CD8-positive, alpha-beta memory T cell (primary cell): ENCODE results near the gene SNX27. TPM values are rescaled to one million over a fixed set of nuclear protein-coding genes. Genes with fewer than 3 reads are reported as not detected.
"Not testable (repeated sequence)": the region's sequence is repeated elsewhere in the genome, so short reads cannot be mapped to it uniquely, and the experiment has no call there.

Source experiments
- CTCF ChIA-PET: fragments of 350-600 bp; sonication (Branson Sonifier 250); formaldehyde crosslinking; loops from one replicate; lab custom pipeline; 2021; ENCODE audit warnings: antibody characterized with exemption; lab: Charles Lee
- POLR2A ChIA-PET: fragments of 350-600 bp; sonication (Branson Sonifier 250); formaldehyde crosslinking; loops from one replicate; lab custom pipeline; 2021; ENCODE audit warnings: antibody characterized with exemption; lab: Charles Lee
- DNase-seq, 5 donors: peaks; one replicate each; pipeline versions ENCODE4 v3.0.0 to v3.0.0-alpha.2; 2020 to 2022; ENCODE audit warnings: mixed read lengths in 1 of 5
- H3K27ac ChIP-seq: one replicate; pipeline ENCODE4 v1.7.0; 2013; ENCODE audit warnings: low read depth, mild to moderate bottlenecking, low read length, moderate library complexity
- H3K27me3 ChIP-seq: 2 replicates; pipeline ENCODE4 v1.7.0; 2013; ENCODE audit warnings: low read length, mild to moderate bottlenecking; ENCODE audit not compliant: insufficient read depth, poor library complexity, severe bottlenecking
- H3K36me3 ChIP-seq: 2 replicates; pipeline ENCODE4 v1.7.0; 2013; ENCODE audit warnings: mild to moderate bottlenecking, low read length, moderate library complexity; ENCODE audit not compliant: insufficient read depth
- H3K4me1 ChIP-seq: 2 replicates; pipeline ENCODE4 v1.7.0; 2013; ENCODE audit warnings: mild to moderate bottlenecking, low read length, moderate library complexity; ENCODE audit not compliant: insufficient read depth
- H3K4me3 ChIP-seq: 2 replicates; pipeline ENCODE4 v1.7.0; 2013; ENCODE audit warnings: mild to moderate bottlenecking, low read length
- H3K9me3 ChIP-seq: 2 replicates; pipeline ENCODE4 v1.7.0; 2013; ENCODE audit warnings: mild to moderate bottlenecking, low read length
- H3K27ac Mint-ChIP-seq, 8 donors: one replicate each; pipeline ENCODE4 v1.8.0; 2020 to 2021; ENCODE audit warnings: mixed read lengths in 8 of 8, mild to moderate bottlenecking in 6 of 8, inconsistent platforms in 3 of 8, moderate library complexity in 3 of 8
- H3K27me3 Mint-ChIP-seq, 2 donors: one replicate each; pipeline ENCODE4 v1.8.0; 2020 to 2021; ENCODE audit warnings: mixed read lengths in 2 of 2, mild to moderate bottlenecking in 1 of 2, moderate library complexity in 1 of 2
- H3K36me3 Mint-ChIP-seq, 3 donors: one replicate each; pipeline ENCODE4 v1.8.0; 2020 to 2021; ENCODE audit warnings: mixed read lengths in 3 of 3, inconsistent platforms in 1 of 3, mild to moderate bottlenecking in 1 of 3
- H3K4me1 Mint-ChIP-seq, 3 donors: one replicate each; pipeline ENCODE4 v1.8.0; 2020 to 2021; ENCODE audit warnings: mixed read lengths in 3 of 3, inconsistent platforms in 1 of 3, mild to moderate bottlenecking in 1 of 3
- H3K4me3 Mint-ChIP-seq, 7 donors: one replicate each; pipeline ENCODE4 v1.8.0; 2020 to 2021; ENCODE audit warnings: mixed read lengths in 7 of 7, mild to moderate bottlenecking in 6 of 7, moderate library complexity in 4 of 7, inconsistent platforms in 2 of 7
- H3K9me3 Mint-ChIP-seq, 5 donors: one replicate each; pipeline ENCODE4 v1.8.0; 2020 to 2022; ENCODE audit warnings: mixed read lengths in 5 of 5, mild to moderate bottlenecking in 3 of 5, moderate library complexity in 2 of 5, inconsistent platforms in 1 of 5
- polyA plus RNA-seq: library from polyadenylated mRNA; unstranded; fragments of 300-500 nt; fragmentation: Illumina TruSeq; gene quantifications from one replicate; pipeline ENCODE4 v1.2.3, GENCODE V29; 2021
- total RNA-seq, 2 experiments: library from RNA; stranded (reverse); gene quantifications; one replicate each; pipeline ENCODE4 v1.2.3, GENCODE V29; 2021

The SNX27 gene
- total and polyA plus RNA-seq, 3 experiments from 2014 or later: 13.7 to 32.1 (median 30.1) TPM

GRCh38 chr1:151616505-151616849, 4.6 kb downstream of the SNX27 start:
- Mint-ChIP-seq H3K4me3 (no peak overlapping the region), H3K9me3 (no peaks in the 10 kb centered on the region), H3K36me3 (peaks cover 0 to 31% (median 3%) of the 10 kb centered on the region in 3 donors), H3K27me3 (no peaks in the 10 kb centered on the region), H3K27ac (peak overlapping the region in 1 of 8 donors; percentile 71), H3K4me1 (peaks cover 50 to 82% (median 64%) of the 10 kb centered on the region in 3 donors)
- Histone ChIP-seq H3K4me3 (no peak overlapping the region), H3K27ac (no peak overlapping the region), H3K36me3 (no peaks in the 10 kb centered on the region), H3K27me3 (no peaks in the 10 kb centered on the region), H3K9me3 (no peaks in the 10 kb centered on the region), H3K4me1 (peaks cover 23% of the 10 kb centered on the region)
- ChIA-PET CTCF (no interaction called here), POLR2A (no interaction called here)
- no peak for DNase-seq

GRCh38 chr1:151618003-151618402, 6.2 kb downstream of the SNX27 start:
- peak overlapping the region in 2 of 8 donors; percentile 29 to 85 for H3K27ac Mint-ChIP-seq
- Histone ChIP-seq H3K9me3 (no peaks in the 10 kb centered on the region), H3K27me3 (no peaks in the 10 kb centered on the region), H3K4me3 (no peak overlapping the region), H3K4me1 (peaks cover 20% of the 10 kb centered on the region), H3K36me3 (no peaks in the 10 kb centered on the region), H3K27ac (no peak overlapping the region)
- H3K36me3 Mint-ChIP-seq: peaks cover 0 to 25% (median 3%) of the 10 kb centered on the region in 3 donors
- no peaks in the 10 kb centered on the region for H3K9me3 Mint-ChIP-seq
- CTCF ChIA-PET: interaction anchor here (1.0 kb wide), 1 partner anchor 219 kb away, joined by 3 read pairs; no protein-coding TSS in a partner anchor
- H3K4me1 Mint-ChIP-seq: peaks cover 48 to 79% (median 60%) of the 10 kb centered on the region in 3 donors
- H3K27me3 Mint-ChIP-seq: no peaks in the 10 kb centered on the region
- POLR2A ChIA-PET: no interaction called here
- no peak overlapping the region for H3K4me3 Mint-ChIP-seq
- DNase-seq: no peak

GRCh38 chr1:151618470-151618869, 6.6 kb downstream of the SNX27 start:
- Mint-ChIP-seq H3K27me3 (no peaks in the 10 kb centered on the region), H3K9me3 (no peaks in the 10 kb centered on the region), H3K36me3 (peaks cover 0 to 23% (median 3%) of the 10 kb centered on the region in 3 donors), H3K4me3 (no peak overlapping the region), H3K4me1 (peaks cover 43 to 75% (median 55%) of the 10 kb centered on the region in 3 donors), H3K27ac (peak overlapping the region in 1 of 8 donors; percentile 64)
- CTCF ChIA-PET: no interaction called here
- Histone ChIP-seq H3K27ac (no peak overlapping the region), H3K9me3 (no peaks in the 10 kb centered on the region), H3K4me1 (peaks cover 15% of the 10 kb centered on the region), H3K27me3 (no peaks in the 10 kb centered on the region), H3K4me3 (no peak overlapping the region), H3K36me3 (no peaks in the 10 kb centered on the region)
- DNase-seq: no peak
- POLR2A ChIA-PET: no interaction called here

GRCh38 chr1:151618996-151619395, 7.1 kb downstream of the SNX27 start:
- H3K9me3 ChIP-seq, H3K27me3 ChIP-seq, DNase-seq, H3K4me3 ChIP-seq, H3K27ac ChIP-seq, H3K27me3 Mint-ChIP-seq, H3K4me3 Mint-ChIP-seq, POLR2A ChIA-PET, CTCF ChIA-PET, H3K9me3 Mint-ChIP-seq, H3K36me3 ChIP-seq: not testable (repeated sequence)
- peaks cover 39 to 70% (median 50%) of the 10 kb centered on the region in 3 donors for H3K4me1 Mint-ChIP-seq
- H3K4me1 ChIP-seq: peaks cover 13% of the 10 kb centered on the region
- H3K36me3 Mint-ChIP-seq: peaks cover 0 to 25% (median 3%) of the 10 kb centered on the region in 3 donors
- H3K27ac Mint-ChIP-seq: peak overlapping the region in 1 of 8 donors; percentile 36

GRCh38 chr1:151619489-151620093, 7.7 kb downstream of the SNX27 start:
- no peaks in the 10 kb centered on the region for H3K27me3 Mint-ChIP-seq
- H3K27ac Mint-ChIP-seq: peak overlapping the region in 6 of 8 donors; percentile 2 to 81 (median 25)
- H3K4me1 Mint-ChIP-seq: peaks cover 37 to 64% (median 47%) of the 10 kb centered on the region in 3 donors

GRCh38 chr1:151620286-151620685, 8.4 kb downstream of the SNX27 start:
- peaks cover 0 to 27% (median 2%) of the 10 kb centered on the region in 3 donors for H3K36me3 Mint-ChIP-seq
- Histone ChIP-seq H3K27ac (no peak overlapping the region), H3K4me1 (peaks cover 7% of the 10 kb centered on the region), H3K9me3 (no peaks in the 10 kb centered on the region), H3K4me3 (no peak overlapping the region), H3K27me3 (no peaks in the 10 kb centered on the region), H3K36me3 (no peaks in the 10 kb centered on the region)
- H3K4me3 Mint-ChIP-seq: no peak overlapping the region
- peaks cover 34 to 57% (median 43%) of the 10 kb centered on the region in 3 donors for H3K4me1 Mint-ChIP-seq
- CTCF ChIA-PET: interaction anchor here (1.1 to 1.9 kb wide), 2 partner anchors 16 to 26 kb away, joined by 3 to 4 read pairs; no protein-coding TSS in a partner anchor
- H3K27ac Mint-ChIP-seq: peak overlapping the region in 2 of 8 donors; percentile 18 to 59
- H3K9me3 Mint-ChIP-seq: no peaks in the 10 kb centered on the region
- POLR2A ChIA-PET: interaction anchor here (1.1 kb wide), 1 partner anchor 8 kb away, joined by 3 read pairs; the partner anchor contains the start of gene SNX27
- DNase-seq: no peak
- no peaks in the 10 kb centered on the region for H3K27me3 Mint-ChIP-seq

More at GRCh38 chr1:151619489-151620093, 7.7 kb downstream of the SNX27 start:
- Histone ChIP-seq H3K36me3 (no peaks in the 10 kb centered on the region), H3K27ac (no peak overlapping the region), H3K9me3 (no peaks in the 10 kb centered on the region), H3K4me1 (peaks cover 13% of the 10 kb centered on the region), H3K27me3 (no peaks in the 10 kb centered on the region), H3K4me3 (no peak overlapping the region)
- Mint-ChIP-seq H3K9me3 (no peaks in the 10 kb centered on the region), H3K36me3 (peaks cover 0 to 25% (median 3%) of the 10 kb centered on the region in 3 donors), H3K4me3 (no peak overlapping the region)
- POLR2A ChIA-PET: interaction anchor here (1.1 kb wide), 1 partner anchor 7 kb away, joined by 3 read pairs; the partner anchor contains the start of gene SNX27
- CTCF ChIA-PET: no interaction called here
- DNase-seq: no peak

- no peak overlapping the region for H3K4me3 ChIP-seq
- H3K4me1 ChIP-seq: peaks cover 5% of the 10 kb centered on the region
- no peak for DNase-seq
- H3K36me3 Mint-ChIP-seq: peaks cover 0 to 24% (median 0%) of the 10 kb centered on the region in 3 donors
- H3K27me3 ChIP-seq: no peaks in the 10 kb centered on the region
- no peak overlapping the region for H3K27ac ChIP-seq
- no peak overlapping the region for H3K4me3 Mint-ChIP-seq
- H3K9me3 Mint-ChIP-seq: no peaks in the 10 kb centered on the region
- H3K36me3 ChIP-seq: no peaks in the 10 kb centered on the region
- no peaks in the 10 kb centered on the region for H3K27me3 Mint-ChIP-seq
- CTCF ChIA-PET: interaction anchor here (1.1 to 1.9 kb wide), 2 partner anchors 14 to 27 kb away, joined by 3 to 4 read pairs; no protein-coding TSS in a partner anchor
- POLR2A ChIA-PET: no interaction called here
- peaks cover 25 to 46% (median 35%) of the 10 kb centered on the region in 3 donors for H3K4me1 Mint-ChIP-seq
- no peaks in the 10 kb centered on the region for H3K9me3 ChIP-seq
- H3K27ac Mint-ChIP-seq: peak overlapping the region in 3 of 8 donors; percentile 13 to 52 (median 47)
Observed at GRCh38 chr1:151621351-151621750, 9.5 kb downstream of the SNX27 start.

- H3K9me3 ChIP-seq: no peaks in the 10 kb centered on the region
Observed at GRCh38 chr1:151624783-151625182, 12.9 kb downstream of the SNX27 start.

More at GRCh38 chr1:151624783-151625182, 12.9 kb downstream of the SNX27 start:
- Histone ChIP-seq H3K27ac (no peak overlapping the region), H3K4me1 (peaks cover under 1% of the 10 kb centered on the region), H3K4me3 (no peak overlapping the region), H3K36me3 (no peaks in the 10 kb centered on the region), H3K27me3 (no peaks in the 10 kb centered on the region)
- Mint-ChIP-seq H3K27ac (no peak overlapping the region), H3K4me3 (no peak overlapping the region), H3K9me3 (no peaks in the 10 kb centered on the region), H3K36me3 (peaks cover 0 to 27% (median 3%) of the 10 kb centered on the region in 3 donors), H3K27me3 (no peaks in the 10 kb centered on the region), H3K4me1 (peaks cover 23 to 28% (median 27%) of the 10 kb centered on the region in 3 donors)
- ChIA-PET CTCF (no interaction called here), POLR2A (no interaction called here)
- DNase-seq: no peak
